ENCODE results near the gene PPP1R3G. TPM values are rescaled to one million over a fixed set of nuclear protein-coding genes. Genes with fewer than 3 reads are reported as not detected.

PPP1R3G gene
- total RNA-seq, 1 experiment from 2014 or later, result 0.15 TPM

- Mint-ChIP-seq H3K4me3 (no peak overlapping the region), H3K4me1 (no peaks in the 10 kb centered on the region), H3K36me3 (no peaks in the 10 kb centered on the region), H3K27ac (no peak overlapping the region), H3K27me3 (ENCODE audit: low read depth) (peaks cover 32% of the 10 kb centered on the region), H3K9me3 (peaks cover 24% of the 10 kb centered on the region)
- ATAC-seq (peak; percentile 61), DNase-seq (ENCODE audit: low spot score) (no peak)
- POLR2A ChIA-PET, result no interaction called here
- no peak for TF ChIP-seq GTF2I (CRISPR knock-in tag; conservative IDR thresholded peaks at IDR 0.05)
- no peak for TF ChIP-seq SOX15 (CRISPR knock-in tag; IDR thresholded peaks at IDR 0.05)
- TF ChIP-seq ZNF416 (CRISPR knock-in tag; IDR thresholded peaks at IDR 0.05), result no peak
- TF ChIP-seq NFATC4 (CRISPR knock-in tag; IDR thresholded peaks at IDR 0.05), result no peak
- TF ChIP-seq, protein P1, sequence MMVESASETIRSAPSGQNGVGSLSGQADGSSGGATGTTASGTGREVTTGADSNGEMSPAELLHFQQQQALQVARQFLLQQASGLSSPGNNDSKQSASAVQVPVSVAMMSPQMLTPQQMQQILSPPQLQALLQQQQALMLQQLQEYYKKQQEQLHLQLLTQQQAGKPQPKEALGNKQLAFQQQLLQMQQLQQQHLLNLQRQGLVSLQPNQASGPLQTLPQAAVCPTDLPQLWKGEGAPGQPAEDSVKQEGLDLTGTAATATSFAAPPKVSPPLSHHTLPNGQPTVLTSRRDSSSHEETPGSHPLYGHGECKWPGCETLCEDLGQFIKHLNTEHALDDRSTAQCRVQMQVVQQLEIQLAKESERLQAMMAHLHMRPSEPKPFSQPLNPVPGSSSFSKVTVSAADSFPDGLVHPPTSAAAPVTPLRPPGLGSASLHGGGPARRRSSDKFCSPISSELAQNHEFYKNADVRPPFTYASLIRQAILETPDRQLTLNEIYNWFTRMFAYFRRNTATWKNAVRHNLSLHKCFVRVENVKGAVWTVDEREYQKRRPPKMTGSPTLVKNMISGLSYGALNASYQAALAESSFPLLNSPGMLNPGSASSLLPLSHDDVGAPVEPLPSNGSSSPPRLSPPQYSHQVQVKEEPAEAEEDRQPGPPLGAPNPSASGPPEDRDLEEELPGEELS (CRISPR knock-in tag; IDR thresholded peaks at IDR 0.05), result no peak
- CTCF ChIA-PET, result interaction anchor here (0.6 to 1.4 kb wide), 3 partner anchors 21 to 806 kb away, joined by 3 to 4 read pairs (median 3); no protein-coding TSS in a partner anchor
Observed at GRCh38 chr6:5078121-5078669, 6.9 kb upstream of the PPP1R3G start.

GRCh38 chr6:5079692-5080091, 5.4 kb upstream of the PPP1R3G start:
- H3K9me3 Mint-ChIP-seq, result peaks cover 21% of the 10 kb centered on the region
- no peaks in the 10 kb centered on the region for H3K4me1 Mint-ChIP-seq
- ChIA-PET CTCF (no interaction called here), POLR2A (no interaction called here)
- H3K27ac Mint-ChIP-seq, result no peak overlapping the region
- H3K4me3 Mint-ChIP-seq, result no peak overlapping the region
- TF ChIP-seq ZNF671 (CRISPR knock-in tag; IDR thresholded peaks at IDR 0.05), result no peak
- no peak for TF ChIP-seq ZNF121 (CRISPR knock-in tag; IDR thresholded peaks at IDR 0.05)
- no peak for TF ChIP-seq JAZF1 (CRISPR knock-in tag; IDR thresholded peaks at IDR 0.05)
- no peak for TF ChIP-seq ZNF317 (CRISPR knock-in tag; IDR thresholded peaks at IDR 0.05; ENCODE audit: borderline replicate concordance, low read depth)
- no peak for TF ChIP-seq CDX4 (CRISPR knock-in tag; IDR thresholded peaks at IDR 0.05; ENCODE audit: borderline replicate concordance)
- TF ChIP-seq TEAD4 (CRISPR knock-in tag; IDR thresholded peaks at IDR 0.05), result no peak
- no peak for TF ChIP-seq GRHL2 (CRISPR knock-in tag; IDR thresholded peaks at IDR 0.05; ENCODE audit: insufficient replicate concordance, severe bottlenecking)
- TF ChIP-seq PRRX2 (CRISPR knock-in tag; IDR thresholded peaks at IDR 0.05), result no peak
- no peak for TF ChIP-seq ELF4 (CRISPR knock-in tag; IDR thresholded peaks at IDR 0.05; ENCODE audit: low read depth)
- TF ChIP-seq CREM (CRISPR knock-in tag; IDR thresholded peaks at IDR 0.05), result no peak
- TF ChIP-seq IRF2 (CRISPR knock-in tag; IDR thresholded peaks at IDR 0.05; ENCODE audit: borderline replicate concordance, low read depth), result no peak
- TF ChIP-seq PREB (CRISPR knock-in tag; IDR thresholded peaks at IDR 0.05; ENCODE audit: borderline replicate concordance), result no peak
- TF ChIP-seq GTF2I (CRISPR knock-in tag; conservative IDR thresholded peaks at IDR 0.05), result no peak
- TF ChIP-seq IRF1 (CRISPR knock-in tag; IDR thresholded peaks at IDR 0.05), result no peak
- no peak for TF ChIP-seq ZNF396 (CRISPR knock-in tag; IDR thresholded peaks at IDR 0.05; ENCODE audit: borderline replicate concordance)
- no peak for TF ChIP-seq ZNF263 (CRISPR knock-in tag; IDR thresholded peaks at IDR 0.05; ENCODE audit: low read depth)
- TF ChIP-seq FOXP1 (CRISPR knock-in tag; IDR thresholded peaks at IDR 0.05; ENCODE audit: borderline replicate concordance), result no peak
- TF ChIP-seq, protein P2, sequence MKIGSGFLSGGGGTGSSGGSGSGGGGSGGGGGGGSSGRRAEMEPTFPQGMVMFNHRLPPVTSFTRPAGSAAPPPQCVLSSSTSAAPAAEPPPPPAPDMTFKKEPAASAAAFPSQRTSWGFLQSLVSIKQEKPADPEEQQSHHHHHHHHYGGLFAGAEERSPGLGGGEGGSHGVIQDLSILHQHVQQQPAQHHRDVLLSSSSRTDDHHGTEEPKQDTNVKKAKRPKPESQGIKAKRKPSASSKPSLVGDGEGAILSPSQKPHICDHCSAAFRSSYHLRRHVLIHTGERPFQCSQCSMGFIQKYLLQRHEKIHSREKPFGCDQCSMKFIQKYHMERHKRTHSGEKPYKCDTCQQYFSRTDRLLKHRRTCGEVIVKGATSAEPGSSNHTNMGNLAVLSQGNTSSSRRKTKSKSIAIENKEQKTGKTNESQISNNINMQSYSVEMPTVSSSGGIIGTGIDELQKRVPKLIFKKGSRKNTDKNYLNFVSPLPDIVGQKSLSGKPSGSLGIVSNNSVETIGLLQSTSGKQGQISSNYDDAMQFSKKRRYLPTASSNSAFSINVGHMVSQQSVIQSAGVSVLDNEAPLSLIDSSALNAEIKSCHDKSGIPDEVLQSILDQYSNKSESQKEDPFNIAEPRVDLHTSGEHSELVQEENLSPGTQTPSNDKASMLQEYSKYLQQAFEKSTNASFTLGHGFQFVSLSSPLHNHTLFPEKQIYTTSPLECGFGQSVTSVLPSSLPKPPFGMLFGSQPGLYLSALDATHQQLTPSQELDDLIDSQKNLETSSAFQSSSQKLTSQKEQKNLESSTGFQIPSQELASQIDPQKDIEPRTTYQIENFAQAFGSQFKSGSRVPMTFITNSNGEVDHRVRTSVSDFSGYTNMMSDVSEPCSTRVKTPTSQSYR (CRISPR knock-in tag; IDR thresholded peaks at IDR 0.05), result no peak
- DNase-seq (ENCODE audit: low spot score) (no peak), ATAC-seq (no peak)
- H3K27me3 Mint-ChIP-seq (ENCODE audit: low read depth), result peaks cover 45% of the 10 kb centered on the region
- no peaks in the 10 kb centered on the region for H3K36me3 Mint-ChIP-seq
